ENCODE measurements around the gene LCT. TPM values are rescaled to one million over a fixed set of nuclear protein-coding genes. Genes with fewer than 3 reads are reported as not detected.
A peak's percentile ranks its signal among the peaks of the same experiment; 100 is the strongest.
"Not testable (repeated sequence)": the region's sequence is repeated elsewhere in the genome, so short reads cannot be mapped to it uniquely, and the experiment has no call there.

LCT gene
- total and polyA plus RNA-seq, 9 of the 15 experiments (the other 6 are each of a cell fraction or from before 2014, with no cell fraction given): 0.01 to 0.04 (median 0.03) TPM; not detected in 4

- H3K9me3 ChIP-seq (replicated peaks; ENCODE audit: control insufficient read depth, insufficient read depth, low read depth, low read length): no peaks in the 10 kb centered on the region
- peak; percentile 53 for TF ChIP-seq ZNF316 (IDR thresholded peaks at IDR 0.05)
- TF ChIP-seq HMGN3 (IDR thresholded peaks at IDR 0.05; ENCODE audit: borderline replicate concordance, extremely low read depth, insufficient read length, low read depth, low read length): no peak
- ChIA-PET CTCF (ENCODE audit: low intra/inter-chr PET ratio) (no interaction called here), POLR2A (no interaction called here)
- no peaks in the 10 kb centered on the region; a peak in 1 of 5 replicates for H3K4me1 ChIP-seq (replicated peaks in 1 of 2; ENCODE audit: control insufficient read depth in 2 of 2, insufficient read depth in 2 of 2, low read length in 2 of 2)
- H2AFZ ChIP-seq (ENCODE audit: low read depth, low read length): no peak overlapping the region
- no peak overlapping the region for H3K27ac ChIP-seq (ENCODE audit: extremely low read depth, low read depth, low read length)
- H3K36me3 ChIP-seq (ENCODE audit: control insufficient read depth, insufficient read depth, low read length): no peaks in the 10 kb centered on the region
- ATAC-seq (no peak), DNase-seq (ENCODE audit: extremely low read depth in 1 of 4, low spot score in 3 of 4) (no peak), FAIRE-seq (no peak)
- no peaks in the 10 kb centered on the region for H4K20me1 ChIP-seq (replicated peaks; ENCODE audit: control insufficient read depth, insufficient read depth, low read length)
- intact Hi-C loops (cut with micrococcal nuclease): no loop called here
- no TSS peak for BruUV-seq (replicated peaks)
- no peaks in the 10 kb centered on the region for H3K79me2 ChIP-seq (ENCODE audit: control insufficient read depth, insufficient read depth, low read length)
- H3K4me3 ChIP-seq: no peak overlapping the region
- no peak overlapping the region for H3K4me2 ChIP-seq (ENCODE audit: insufficient read depth, low read length)
- H3K9me1 ChIP-seq (ENCODE audit: control insufficient read depth, insufficient read depth, low read length): no peaks in the 10 kb centered on the region
- H3K27me3 ChIP-seq (ENCODE audit: control insufficient read depth in 2 of 2, insufficient read depth in 2 of 2, low read length in 2 of 2): peaks cover 35 to 65% of the 10 kb centered on the region in 2 experiments
- in situ Hi-C loops (cut with MboI): no loop called here
- H3K9ac ChIP-seq (ENCODE audit: insufficient read depth in 1 of 2, low read depth in 2 of 2, low read length in 2 of 2): no peak overlapping the region
- 0% methylated on average over 2 of the region's 2 CpGs for WGBS (ENCODE audit: insufficient coverage, low coverage, missing lambda C conversion rate)
These were observed 24.0 kb downstream of the LCT start for GRCh38 chr2:135812907-135813511.

DNA sequence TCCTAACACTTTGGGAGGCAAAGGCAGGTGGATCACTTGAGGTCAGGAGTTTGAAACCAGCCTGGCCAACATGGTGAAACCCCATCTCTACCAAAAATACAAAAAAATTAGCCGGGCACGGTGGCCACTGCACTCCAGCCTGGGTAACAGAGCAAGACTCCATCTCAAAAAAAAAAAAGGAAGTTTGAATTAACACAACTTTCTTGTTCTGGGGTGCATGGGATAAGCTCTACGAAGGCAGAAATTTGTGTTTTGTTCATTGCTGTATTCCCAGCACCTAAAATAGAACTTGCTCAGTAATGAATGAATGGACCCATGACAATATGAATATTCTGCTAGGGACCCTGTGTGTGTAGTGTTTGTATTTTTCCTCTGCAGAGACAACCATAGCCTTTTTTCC lies 29.1 kb downstream of the LCT start:
- CTCF ChIA-PET (ENCODE audit: low intra/inter-chr PET ratio); H2AFZ ChIP-seq (ENCODE audit: low read depth, low read length); DNase-seq (ENCODE audit: extremely low read depth in 1 of 4, low spot score in 3 of 4); BruUV-seq (replicated peaks); H3K36me3 ChIP-seq (ENCODE audit: control insufficient read depth, insufficient read depth, low read length); H3K79me2 ChIP-seq (ENCODE audit: control insufficient read depth, insufficient read depth, low read length); H3K9me3 ChIP-seq (replicated peaks; ENCODE audit: control insufficient read depth, insufficient read depth, low read depth, low read length); H3K4me1 ChIP-seq (replicated peaks in 1 of 2; ENCODE audit: control insufficient read depth in 2 of 2, insufficient read depth in 2 of 2, low read length in 2 of 2); in situ Hi-C loops (cut with MboI); FAIRE-seq; ATAC-seq; H3K27ac ChIP-seq (ENCODE audit: extremely low read depth, low read depth, low read length); intact Hi-C loops (cut with micrococcal nuclease); H3K4me2 ChIP-seq (ENCODE audit: insufficient read depth, low read length); H3K9ac ChIP-seq (ENCODE audit: insufficient read depth in 1 of 2, low read depth in 2 of 2, low read length in 2 of 2); H3K4me3 ChIP-seq; POLR2A ChIA-PET; H3K9me1 ChIP-seq (ENCODE audit: control insufficient read depth, insufficient read depth, low read length); H4K20me1 ChIP-seq (replicated peaks; ENCODE audit: control insufficient read depth, insufficient read depth, low read length): not testable (repeated sequence)
- 0% methylated on average over 3 of the region's 3 CpGs for WGBS (ENCODE audit: insufficient coverage, low coverage, missing lambda C conversion rate)
- TF ChIP-seq, protein P1, sequence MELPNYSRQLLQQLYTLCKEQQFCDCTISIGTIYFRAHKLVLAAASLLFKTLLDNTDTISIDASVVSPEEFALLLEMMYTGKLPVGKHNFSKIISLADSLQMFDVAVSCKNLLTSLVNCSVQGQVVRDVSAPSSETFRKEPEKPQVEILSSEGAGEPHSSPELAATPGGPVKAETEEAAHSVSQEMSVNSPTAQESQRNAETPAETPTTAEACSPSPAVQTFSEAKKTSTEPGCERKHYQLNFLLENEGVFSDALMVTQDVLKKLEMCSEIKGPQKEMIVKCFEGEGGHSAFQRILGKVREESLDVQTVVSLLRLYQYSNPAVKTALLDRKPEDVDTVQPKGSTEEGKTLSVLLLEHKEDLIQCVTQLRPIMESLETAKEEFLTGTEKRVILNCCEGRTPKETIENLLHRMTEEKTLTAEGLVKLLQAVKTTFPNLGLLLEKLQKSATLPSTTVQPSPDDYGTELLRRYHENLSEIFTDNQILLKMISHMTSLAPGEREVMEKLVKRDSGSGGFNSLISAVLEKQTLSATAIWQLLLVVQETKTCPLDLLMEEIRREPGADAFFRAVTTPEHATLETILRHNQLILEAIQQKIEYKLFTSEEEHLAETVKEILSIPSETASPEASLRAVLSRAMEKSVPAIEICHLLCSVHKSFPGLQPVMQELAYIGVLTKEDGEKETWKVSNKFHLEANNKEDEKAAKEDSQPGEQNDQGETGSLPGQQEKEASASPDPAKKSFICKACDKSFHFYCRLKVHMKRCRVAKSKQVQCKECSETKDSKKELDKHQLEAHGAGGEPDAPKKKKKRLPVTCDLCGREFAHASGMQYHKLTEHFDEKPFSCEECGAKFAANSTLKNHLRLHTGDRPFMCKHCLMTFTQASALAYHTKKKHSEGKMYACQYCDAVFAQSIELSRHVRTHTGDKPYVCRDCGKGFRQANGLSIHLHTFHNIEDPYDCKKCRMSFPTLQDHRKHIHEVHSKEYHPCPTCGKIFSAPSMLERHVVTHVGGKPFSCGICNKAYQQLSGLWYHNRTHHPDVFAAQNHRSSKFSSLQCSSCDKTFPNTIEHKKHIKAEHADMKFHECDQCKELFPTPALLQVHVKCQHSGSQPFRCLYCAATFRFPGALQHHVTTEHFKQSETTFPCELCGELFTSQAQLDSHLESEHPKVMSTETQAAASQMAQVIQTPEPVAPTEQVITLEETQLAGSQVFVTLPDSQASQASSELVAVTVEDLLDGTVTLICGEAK (IDR thresholded peaks at IDR 0.05): peak; percentile 88
- TF ChIP-seq, protein P1 (CRISPR knock-in tag; IDR thresholded peaks at IDR 0.05): peak; percentile 67; the same call in 1 of the 2 replicates
- H3K27me3 ChIP-seq (ENCODE audit: control insufficient read depth in 2 of 2, insufficient read depth in 2 of 2, low read length in 2 of 2): peaks cover 25 to 51% of the 10 kb centered on the region in 2 experiments

Measured in K562 (cell line).